ENCODE data around the gene MAP3K9.

DNA sequence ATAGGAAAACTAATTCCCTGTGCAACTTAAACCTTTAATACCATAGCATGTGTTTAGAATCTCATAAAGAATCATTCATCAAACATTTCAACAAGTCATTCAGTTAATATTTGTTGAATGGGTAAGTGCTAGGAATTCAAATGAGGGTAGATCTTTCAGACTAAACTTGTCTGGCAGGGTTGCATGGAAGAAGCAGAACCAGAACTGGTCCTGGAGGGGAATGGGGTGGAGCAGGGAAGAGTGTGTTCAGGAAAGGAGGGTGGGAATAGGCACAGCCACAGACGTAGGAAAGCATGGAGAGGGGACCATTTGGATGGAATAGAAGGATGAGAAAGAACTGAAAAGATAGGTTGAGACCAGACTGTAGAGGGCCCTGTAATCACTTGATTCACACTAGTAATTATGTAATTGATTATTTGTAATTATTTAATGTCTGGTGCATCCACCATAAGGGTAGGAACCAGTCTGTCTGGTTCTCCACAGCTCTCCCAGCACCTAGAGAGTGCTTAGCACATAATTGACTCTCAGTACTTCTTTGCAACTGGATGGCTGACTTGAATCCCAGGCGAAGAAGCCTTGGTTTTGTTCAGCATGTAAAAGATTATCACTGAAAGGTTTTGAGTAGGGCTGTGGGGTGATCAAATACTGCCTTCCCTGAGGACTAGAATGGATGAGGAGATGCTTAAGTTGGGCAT, 3.0 kb upstream of the MAP3K9 start:
- no peak for TF ChIP-seq EZH2phosphoT487 (conservative IDR thresholded peaks at IDR 0.05; ENCODE audit: low read length)
- no peak for TF ChIP-seq CTCF (IDR thresholded peaks at IDR 0.05; ENCODE audit: insufficient read depth, low read length, poor library complexity, severe bottlenecking)
